GM10847 (cell line): ENCODE data around the gene SERPINB2.
A peak's percentile ranks its signal among the peaks of the same experiment; 100 is the strongest.

Experiments
- POLR2A ChIP-seq: IDR thresholded peaks from 2 replicates; pipeline ENCODE4 v1.6.1; 2011; ENCODE audit not compliant: insufficient read length; ENCODE audit errors: extremely low read depth

Gene SERPINB2

DNA sequence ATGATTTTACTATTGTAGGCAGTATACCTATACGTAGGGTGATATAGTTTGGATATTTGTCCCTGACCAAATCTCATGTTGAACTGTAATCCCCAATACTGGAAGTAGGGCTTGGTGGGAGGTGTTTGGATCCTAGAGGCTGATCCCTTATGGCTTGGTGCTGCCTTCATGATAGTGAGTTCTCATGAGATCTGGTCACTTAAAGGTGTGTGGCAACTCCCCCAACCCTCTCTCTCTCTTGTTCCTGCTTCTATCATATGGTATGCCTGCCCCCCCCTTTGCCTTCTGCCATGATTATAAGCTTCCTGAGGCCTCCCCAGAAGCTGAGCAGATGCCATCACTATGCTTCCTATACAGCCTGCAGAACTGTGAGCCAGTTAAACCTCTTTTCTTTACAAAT is 18.6 kb downstream of the SERPINB2 start:
- no peak for TF ChIP-seq POLR2A

DNA sequence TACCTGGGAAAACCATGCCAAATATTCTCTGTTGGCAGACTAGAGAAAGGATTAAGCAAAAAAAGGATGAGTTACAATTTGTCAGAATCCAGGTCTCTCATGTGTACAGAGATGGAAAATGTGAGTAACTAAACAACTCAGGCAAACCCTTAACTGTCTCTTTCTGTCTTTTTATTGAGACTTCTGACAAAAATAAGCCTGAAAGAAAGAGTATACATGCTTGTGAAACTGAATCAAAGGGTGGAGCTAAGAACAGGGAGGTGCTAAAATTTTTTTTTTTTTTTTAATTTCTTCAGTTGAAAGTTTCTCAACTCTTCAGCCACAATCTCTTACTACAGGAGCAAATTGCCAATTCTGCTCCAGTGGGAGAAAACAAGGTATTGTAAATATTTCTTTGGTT is 20.2 kb downstream of the SERPINB2 start, which contains the start of gene SERPINB10:
TSS of gene SERPINB10 (plus strand) at position 295 of the 400 bp plus-strand sequence. CDS start 7,553 bp downstream, outside the sequence.
- no peak for TF ChIP-seq POLR2A

DNA sequence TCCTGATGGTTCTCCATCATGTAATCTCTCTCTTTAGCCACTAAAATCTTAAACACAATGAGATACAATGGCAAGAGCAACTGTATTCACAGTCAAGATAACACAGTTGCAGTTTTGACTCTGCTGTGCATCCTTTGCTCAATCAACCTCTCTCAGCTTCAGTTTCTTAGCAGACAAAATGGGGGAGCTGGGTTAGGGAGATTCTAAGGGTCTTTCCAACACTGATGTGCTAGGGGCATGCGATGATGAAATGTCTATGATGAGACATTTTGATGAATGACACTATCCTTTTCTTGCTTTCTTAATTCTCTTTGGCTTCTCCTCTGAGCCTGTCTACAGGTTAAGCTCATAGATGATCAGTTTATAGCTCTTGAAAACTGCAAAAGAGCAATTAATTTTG is 21.4 kb downstream of the SERPINB2 start:
- TF ChIP-seq POLR2A = no peak

GRCh38 chr18:63909870-63910269 is 22.4 kb downstream of the SERPINB2 start:
- no peak for TF ChIP-seq POLR2A

GRCh38 chr18:63917817-63918216 is 30.3 kb downstream of the SERPINB2 start:
- no peak for TF ChIP-seq POLR2A

GRCh38 chr18:63922049-63922448 is 34.5 kb downstream of the SERPINB2 start:
- no peak for TF ChIP-seq POLR2A

DNA sequence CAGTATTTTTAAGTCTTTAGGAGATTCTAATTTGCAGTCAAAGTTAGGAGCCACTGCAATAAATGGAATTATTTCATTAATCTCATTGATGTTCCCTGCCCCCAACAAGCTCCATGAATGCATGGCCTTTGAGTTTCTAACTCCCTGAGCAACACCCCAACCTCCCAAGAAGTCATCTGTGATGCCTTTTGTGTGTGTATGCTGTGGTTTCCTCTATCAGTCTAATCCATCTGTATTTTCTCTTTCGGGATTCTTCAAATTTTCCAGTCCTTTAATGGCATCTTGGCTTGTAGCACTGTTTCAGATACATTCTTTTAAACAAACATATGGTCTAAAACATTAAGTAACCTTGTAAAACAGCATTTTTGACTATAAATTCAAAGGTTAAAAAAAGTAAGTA is 37.0 kb downstream of the SERPINB2 start:
- TF ChIP-seq POLR2A = no peak

DNA sequence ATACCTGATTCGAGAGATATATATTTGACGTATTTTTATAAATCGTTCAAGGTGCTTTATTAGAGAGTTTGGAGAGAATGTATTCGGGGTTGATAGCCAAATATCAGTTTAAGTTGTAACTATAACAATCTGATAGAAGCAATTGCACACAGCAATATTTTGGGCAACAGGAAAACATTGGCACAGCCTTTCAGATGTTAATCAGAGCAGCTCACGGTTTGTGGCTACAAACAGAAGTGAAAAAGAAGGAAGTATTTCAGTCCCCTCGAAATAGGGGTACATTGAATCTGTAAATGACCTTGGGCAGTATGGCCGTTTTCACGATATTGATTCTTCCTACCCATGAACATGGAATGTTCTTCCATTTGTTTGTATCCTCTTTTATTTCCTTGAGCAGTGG is 40.8 kb downstream of the SERPINB2 start:
- no peak for TF ChIP-seq POLR2A

- no peak for TF ChIP-seq POLR2A
Observed at GRCh38 chr18:63930773-63931354, 43.4 kb downstream of the SERPINB2 start.

GRCh38 chr18:63936156-63936931 is 48.8 kb downstream of the SERPINB2 start:
- TF ChIP-seq POLR2A = peak; percentile 29

- no peak for TF ChIP-seq POLR2A
Observed at GRCh38 chr18:63936932-63937393, 49.5 kb downstream of the SERPINB2 start.

DNA sequence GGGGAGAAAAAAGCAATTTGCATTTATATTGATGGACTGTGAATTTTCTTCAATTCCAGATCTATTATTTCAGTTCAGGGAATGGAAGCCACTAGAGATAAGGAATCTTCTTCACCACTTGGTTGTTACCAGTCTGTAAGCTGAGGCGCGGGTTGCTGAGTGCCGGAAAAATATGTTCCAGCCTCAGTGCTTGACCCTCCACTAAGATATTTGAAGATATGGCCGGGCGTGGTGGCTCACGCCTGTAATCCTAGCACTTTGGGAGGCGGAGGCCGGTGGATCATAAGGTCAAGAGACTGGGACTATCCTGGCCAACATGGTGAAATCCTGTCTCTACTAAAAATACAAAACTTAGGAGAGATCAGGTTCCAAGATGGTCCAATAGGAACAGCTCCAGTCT is 52.5 kb downstream of the SERPINB2 start:
- TF ChIP-seq POLR2A = no peak

DNA sequence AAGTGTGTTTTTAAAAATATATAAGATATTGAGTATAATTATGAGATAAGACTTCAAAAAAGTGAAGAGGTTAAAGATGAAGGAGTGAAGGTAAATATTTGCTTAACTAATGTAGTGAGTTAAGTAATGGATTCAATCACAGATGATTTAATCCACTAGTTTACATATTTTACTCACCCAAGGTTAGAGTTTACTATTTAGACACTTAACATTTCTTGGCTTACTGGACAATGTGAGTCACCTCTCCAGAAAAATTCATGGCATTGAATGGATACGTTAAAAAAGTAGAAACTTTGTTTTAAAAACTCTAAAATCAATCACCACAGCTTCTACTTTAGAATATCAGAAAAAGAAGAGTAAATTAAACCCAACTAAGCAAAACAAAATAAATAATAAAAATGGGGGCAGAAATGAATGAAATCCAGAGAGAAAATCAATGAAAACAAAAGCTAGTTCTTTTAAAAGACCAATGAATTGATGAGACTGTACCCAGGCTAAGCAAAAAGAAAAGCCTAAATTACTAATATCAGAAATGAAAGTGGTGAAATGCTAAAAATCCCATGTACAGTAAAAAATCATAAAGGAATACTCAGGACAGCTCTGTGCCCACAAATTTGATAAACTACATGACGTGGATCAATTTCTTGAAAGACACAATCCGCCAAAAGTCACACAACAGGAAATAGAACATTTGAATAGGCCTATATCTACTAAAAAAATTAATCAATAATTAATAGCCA is 59.7 kb downstream of the SERPINB2 start:
- no peak for TF ChIP-seq POLR2A

- peak; percentile 57 for TF ChIP-seq POLR2A
Observed at GRCh38 chr18:63949068-63949737, 61.7 kb downstream of the SERPINB2 start, which contains the start of gene HMSD. HMSD (plus strand) TSS chr18:63949301; CDS start chr18:63953456, 4,155 bp downstream.

DNA sequence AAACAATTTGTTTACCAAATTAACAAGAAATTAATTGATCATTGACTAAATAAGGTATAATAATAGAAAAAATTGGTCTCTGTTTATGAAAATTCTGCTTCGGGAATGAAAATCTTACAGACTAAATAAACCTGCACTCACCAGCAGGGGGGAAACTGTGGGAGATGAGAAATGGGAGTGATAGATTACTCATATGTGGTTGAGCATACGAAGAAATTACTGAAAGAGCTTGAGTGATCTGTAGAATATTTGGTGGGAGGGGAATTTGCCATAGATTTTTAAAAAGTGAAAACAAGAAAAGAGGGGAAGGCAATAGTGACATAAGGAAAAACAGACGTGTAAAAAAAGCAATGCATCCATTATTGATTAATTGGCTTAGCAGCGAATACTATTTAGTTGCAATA is 63.8 kb downstream of the SERPINB2 start:
- no peak for TF ChIP-seq POLR2A
